HEK293T (cell line): Measurements from ENCODE around the gene EPN1.

Experiments used
- ARNT ChIP-seq: fragments of 450-650 bp; IDR thresholded peaks from 2 replicates; pipeline ENCODE4 v1.6.1; 2017; ENCODE audit warnings: mild to moderate bottlenecking
- CTBP1 ChIP-seq: fragments of 450-650 bp; IDR thresholded peaks from 2 replicates; pipeline ENCODE4 v1.6.1; 2016; ENCODE audit warnings: borderline replicate concordance
- ELF4 ChIP-seq: fragments of 450-650 bp; IDR thresholded peaks from 2 replicates; pipeline ENCODE4 v1.6.1; 2017; ENCODE audit warnings: antibody characterized with exemption
- FOXA1 ChIP-seq: fragments of 450-650 bp; IDR thresholded peaks from 2 replicates; pipeline ENCODE4 v1.6.1; 2016; ENCODE audit warnings: mild to moderate bottlenecking
- FOXK2 ChIP-seq: fragments of 450-650 bp; IDR thresholded peaks from 2 replicates; pipeline ENCODE4 v1.6.1; 2016; ENCODE audit warnings: mild to moderate bottlenecking
- FOXM1 ChIP-seq: fragments of 450-650 bp; IDR thresholded peaks from 2 replicates; pipeline ENCODE4 v1.6.1; 2017; ENCODE audit warnings: mild to moderate bottlenecking, borderline replicate concordance
- HDGF ChIP-seq: fragments of 450-650 bp; IDR thresholded peaks from 2 replicates; pipeline ENCODE4 v1.6.1; 2017; ENCODE audit warnings: antibody characterized with exemption, borderline replicate concordance
- L3MBTL2 ChIP-seq: fragments of 450-650 bp; conservative IDR thresholded peaks from 2 replicates; pipeline ENCODE4 v1.6.1; 2016; ENCODE audit warnings: mild to moderate bottlenecking
- LEF1 ChIP-seq: fragments of 450-650 bp; IDR thresholded peaks from 2 replicates; pipeline ENCODE4 v1.6.1; 2017; ENCODE audit warnings: mild to moderate bottlenecking, borderline replicate concordance
- NFRKB ChIP-seq: fragments of 450-650 bp; IDR thresholded peaks from 2 replicates; pipeline ENCODE4 v1.6.1; 2016; ENCODE audit warnings: mild to moderate bottlenecking, moderate library complexity
- SP1 ChIP-seq: fragments of 450-650 bp; IDR thresholded peaks from 2 replicates; pipeline ENCODE4 v1.6.1; 2017
- SUZ12 ChIP-seq: fragments of 450-650 bp; IDR thresholded peaks from 2 replicates; pipeline ENCODE4 v1.6.1; 2016; ENCODE audit warnings: mild to moderate bottlenecking
- TARDBP ChIP-seq: fragments of 450-650 bp; IDR thresholded peaks from 2 replicates; pipeline ENCODE4 v1.6.1; 2016
- ZNF384 ChIP-seq: fragments of 450-650 bp; IDR thresholded peaks from 2 replicates; pipeline ENCODE4 v1.6.1; 2016

GRCh38 chr19:55717251-55717650, 42.2 kb downstream of the EPN1 start:
- TF ChIP-seq L3MBTL2 (no peak), ARNT (no peak), TARDBP (no peak), SUZ12 (no peak), CTBP1 (no peak), SP1 (no peak), FOXM1 (no peak), ZNF384 (no peak), LEF1 (no peak), HDGF (no peak), NFRKB (no peak), FOXA1 (no peak), FOXK2 (no peak), ELF4 (no peak)
